ENCODE data around the gene FRK.

FRK gene

GRCh38 chr6:116074732-116075390, 14.2 kb upstream of the FRK start:
- H3K27ac ChIP-seq: peak overlapping the region in 1 of 2 donors; percentile 49
- H3K4me3 ChIP-seq: no peak overlapping the region
- no peak for DNase-seq (ENCODE audit: low spot score)
- TF ChIP-seq CTCF (IDR thresholded peaks at IDR 0.05): no peak

- H3K27ac ChIP-seq: no peak overlapping the region
- TF ChIP-seq CTCF (IDR thresholded peaks at IDR 0.05): no peak
- DNase-seq (ENCODE audit: low spot score): no peak
- H3K4me3 ChIP-seq: no peak overlapping the region
These were observed 13.2 kb upstream of the FRK start for GRCh38 chr6:116073765-116074440.

GRCh38 chr6:116072368-116072767, 11.7 kb upstream of the FRK start:
- H3K4me3 ChIP-seq: no peak overlapping the region
- peak overlapping the region in 1 of 2 donors; percentile 13 for H3K27ac ChIP-seq
- DNase-seq (ENCODE audit: low spot score): no peak
- TF ChIP-seq CTCF (IDR thresholded peaks at IDR 0.05): no peak

GRCh38 chr6:116070616-116071389, 10.1 kb upstream of the FRK start:
- peak overlapping the region; percentile 37 to 66 for H3K27ac ChIP-seq
- H3K4me3 ChIP-seq: no peak overlapping the region
- no peak for TF ChIP-seq CTCF (IDR thresholded peaks at IDR 0.05)
- DNase-seq (ENCODE audit: low spot score): no peak

GRCh38 chr6:116070101-116070500, 9.4 kb upstream of the FRK start:
- Histone ChIP-seq H3K4me3 (no peak overlapping the region), H3K27ac (peak overlapping the region; percentile 37 to 66)
- no peak for DNase-seq (ENCODE audit: low spot score)
- no peak for TF ChIP-seq CTCF (IDR thresholded peaks at IDR 0.05)

GRCh38 chr6:116066789-116067188, 6.1 kb upstream of the FRK start:
- Histone ChIP-seq H3K27ac (no peak overlapping the region), H3K4me3 (no peak overlapping the region)
- DNase-seq (ENCODE audit: low spot score): no peak
- TF ChIP-seq CTCF (IDR thresholded peaks at IDR 0.05): no peak
